Naive thymus-derived CD4-positive, alpha-beta T cell (primary cell): ENCODE measurements around the gene SURF4. TPM values are rescaled to one million over a fixed set of nuclear protein-coding genes. Genes with fewer than 3 reads are reported as not detected.
"Not testable (repeated sequence)": the region's sequence is repeated elsewhere in the genome, so short reads cannot be mapped to it uniquely, and the experiment has no call there.

ENCODE experiments used
- ATAC-seq: fragments of 150-1000 bp; cut with Tn5 transposase; 2 replicates; pipeline ENCODE4 v1.10.0; 2021; ENCODE audit warnings: mild to moderate bottlenecking, moderate library complexity
- CTCF ChIA-PET: fragments of 350-600 bp; sonication (Branson Sonifier 250); formaldehyde crosslinking; loops from one replicate; lab custom pipeline; 2021; ENCODE audit warnings: antibody characterized with exemption; lab: Charles Lee
- POLR2A ChIA-PET: fragments of 350-600 bp; sonication (Branson Sonifier 250); formaldehyde crosslinking; loops from one replicate; lab custom pipeline; 2021; ENCODE audit warnings: antibody characterized with exemption, inconsistent platforms; lab: Charles Lee
- DNase-seq, 9 donors: peaks; one replicate each; pipeline versions ENCODE4 v3.0.0 to v3.0.0-alpha.2; 2020 to 2022; ENCODE audit warnings: mixed read lengths in 1 of 9
- H3K27ac ChIP-seq: one replicate; pipeline ENCODE4 v1.7.0; 2013; ENCODE audit warnings: mild to moderate bottlenecking, low read depth, low read length, moderate library complexity
- H3K27me3 ChIP-seq, 2 donors: one replicate each; pipeline ENCODE4 v1.7.0; 2013; ENCODE audit warnings: low read length in 2 of 2, mild to moderate bottlenecking in 2 of 2, moderate library complexity in 2 of 2; ENCODE audit not compliant: control insufficient read depth in 2 of 2, insufficient read depth in 2 of 2
- H3K36me3 ChIP-seq, 3 experiments: 1 replicate in 2 of 3; 2 replicates in 1 of 3; pipeline ENCODE4 v1.7.0; 2013; ENCODE audit warnings: low read length in 3 of 3, mild to moderate bottlenecking in 3 of 3, moderate library complexity in 1 of 3; ENCODE audit not compliant: insufficient read depth in 3 of 3, control insufficient read depth in 2 of 3
- H3K4me1 ChIP-seq, 2 donors: one replicate each; pipeline ENCODE4 v1.7.0; 2013; ENCODE audit warnings: low read length in 2 of 2, mild to moderate bottlenecking in 2 of 2, moderate library complexity in 1 of 2; ENCODE audit not compliant: control insufficient read depth in 2 of 2, insufficient read depth in 2 of 2
- H3K4me3 ChIP-seq: 2 replicates; pipeline ENCODE4 v1.7.0; 2013; ENCODE audit warnings: mild to moderate bottlenecking, low read length
- H3K9me3 ChIP-seq, 3 experiments: 1 replicate in 2 of 3; 2 replicates in 1 of 3; pipeline ENCODE4 v1.7.0; 2013; ENCODE audit warnings: low read length in 3 of 3; ENCODE audit not compliant: control insufficient read depth in 2 of 3
- H3K27ac Mint-ChIP-seq, 9 donors: one replicate each; pipeline ENCODE4 v1.8.0; 2020 to 2022; ENCODE audit warnings: mixed read lengths in 9 of 9, mild to moderate bottlenecking in 8 of 9, moderate library complexity in 5 of 9, inconsistent platforms in 2 of 9
- H3K27me3 Mint-ChIP-seq, 5 donors: one replicate each; pipeline ENCODE4 v1.8.0; 2021 to 2022; ENCODE audit warnings: mixed read lengths in 5 of 5, mild to moderate bottlenecking in 1 of 5
- H3K36me3 Mint-ChIP-seq, 5 donors: one replicate each; pipeline ENCODE4 v1.8.0; 2020 to 2022; ENCODE audit warnings: mixed read lengths in 5 of 5, mild to moderate bottlenecking in 3 of 5, inconsistent platforms in 1 of 5
- H3K4me1 Mint-ChIP-seq, 7 donors: one replicate each; pipeline ENCODE4 v1.8.0; 2020 to 2022; ENCODE audit warnings: mixed read lengths in 7 of 7, mild to moderate bottlenecking in 3 of 7, inconsistent platforms in 1 of 7
- H3K4me3 Mint-ChIP-seq, 10 donors: one replicate each; pipeline ENCODE4 v1.8.0; 2020 to 2022; ENCODE audit warnings: mild to moderate bottlenecking in 10 of 10, mixed read lengths in 10 of 10, moderate library complexity in 6 of 10, inconsistent platforms in 2 of 10
- H3K9me3 Mint-ChIP-seq, 11 donors: one replicate each; pipeline ENCODE4 v1.8.0; 2020 to 2022; ENCODE audit warnings: mixed read lengths in 11 of 11, mild to moderate bottlenecking in 4 of 11, inconsistent platforms in 1 of 11, moderate library complexity in 1 of 11
- intact Hi-C, 2 donors: fragments of 100-400 bp; cut with micrococcal nuclease; formaldehyde crosslinking; loops; one replicate each; pipeline ENCODE4 v1.15.1; 2023
- polyA plus RNA-seq, 2 donors: library from polyadenylated mRNA; unstranded; fragments of 300-500 nt; fragmentation: Illumina TruSeq; gene quantifications; one replicate each; pipeline ENCODE4 v1.2.3, GENCODE V29; 2021
- total RNA-seq, 6 experiments: library from RNA in 5 of 6; stranded (reverse) in 5 of 6; gene quantifications; 1 replicate in 5 of 6; 2 replicates in 1 of 6; pipeline ENCODE4 v1.2.3 and lab custom pipeline; 2021 to 2026

The SURF4 gene
- total and polyA plus RNA-seq, 7 experiments from 2014 or later = 72.5 to 196 (median 78.9) TPM

GRCh38 chr9:133335924-133336811, 39.7 kb downstream of the SURF4 start, which contains the start of gene SURF6:
SURF6 (minus strand) TSS chr9:133336188; CDS start chr9:133336132, 56 bp downstream.
- Histone ChIP-seq H3K9me3 (no peaks in the 10 kb centered on the region), H3K4me3 (peak within 1 kb of the TSS; percentile 92), H3K36me3 (peaks cover 9 to 53% (median 10%) of the 10 kb centered on the region in 3 experiments), H3K4me1 (peaks cover 21 to 31% of the 10 kb centered on the region in 2 donors), H3K27ac (peak within 1 kb of the TSS; percentile 82), H3K27me3 (no peaks in the 10 kb centered on the region)
- ATAC-seq (peak; percentile 98), DNase-seq (peak; percentile 90 to 96 (median 93))
- CTCF ChIA-PET = interaction anchor here (0.7 kb wide), 1 partner anchor 38 kb away, joined by 3 read pairs; no protein-coding TSS in a partner anchor
- intact Hi-C loops = loop anchor here (1.0 to 5.0 kb wide), 10 partner anchors 12 to 1095 kb away; partner anchors contain the start of genes MED22 (in 2 of the 2), RPL7A (in 2 of the 2), STKLD1 (in 2 of the 2) and SURF1 (in 2 of the 2)
- peak within 1 kb of the TSS; percentile 90 to 96 (median 94) for H3K27ac Mint-ChIP-seq
- peaks cover 22 to 59% (median 38%) of the 10 kb centered on the region in 7 donors for H3K4me1 Mint-ChIP-seq
- POLR2A ChIA-PET = interaction anchor here (0.6 to 1.4 kb wide), 2 partner anchors 21 to 36 kb away, joined by 3 read pairs; no protein-coding TSS in a partner anchor
- no peaks in the 10 kb centered on the region for H3K27me3 Mint-ChIP-seq
- H3K36me3 Mint-ChIP-seq = peaks cover 0 to 34% (median 18%) of the 10 kb centered on the region in 5 donors
- peak within 1 kb of the TSS; percentile 93 to 98 (median 96) for H3K4me3 Mint-ChIP-seq
- H3K9me3 Mint-ChIP-seq = no peaks in the 10 kb centered on the region

DNA sequence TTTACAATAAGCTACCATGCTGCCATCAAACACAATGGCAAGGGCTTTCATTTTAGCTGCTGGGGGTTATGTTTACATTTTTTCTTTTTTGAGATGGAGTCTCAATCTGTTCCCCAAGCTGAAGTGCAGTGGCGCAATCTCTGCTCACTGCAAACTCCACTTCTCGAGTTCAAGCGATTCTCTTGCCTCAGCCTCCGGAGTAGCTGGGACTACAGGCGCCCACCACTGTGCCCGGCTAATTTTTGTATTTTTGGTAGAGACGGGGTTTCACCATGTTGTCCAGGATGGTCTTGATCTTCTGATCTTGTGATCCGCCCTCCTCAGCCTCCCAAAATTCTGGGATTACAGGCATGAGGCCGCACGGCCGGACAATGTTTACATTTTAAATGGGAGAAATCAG, 41.0 kb downstream of the SURF4 start:
- Histone ChIP-seq H3K36me3 (peaks cover 9 to 53% (median 10%) of the 10 kb centered on the region in 3 experiments), H3K4me3 (peak overlapping the region; percentile 92), H3K4me1 (peaks cover 21% of the 10 kb centered on the region in 2 donors), H3K27ac (peak overlapping the region; percentile 82)
- Mint-ChIP-seq H3K36me3 (peaks cover 0 to 30% (median 17%) of the 10 kb centered on the region in 5 donors), H3K4me1 (peaks cover 10 to 51% (median 30%) of the 10 kb centered on the region in 7 donors), H3K27ac (peak overlapping the region in 7 of 9 donors; percentile 18 to 95 (median 94)), H3K4me3 (peak overlapping the region; percentile 93 to 98 (median 96))
- not testable (repeated sequence) for H3K27me3 ChIP-seq, DNase-seq, H3K27me3 Mint-ChIP-seq, H3K9me3 ChIP-seq, ATAC-seq, H3K9me3 Mint-ChIP-seq
- POLR2A ChIA-PET = interaction anchor here (0.7 to 1.8 kb wide), 6 partner anchors 13 to 1883 kb away, joined by 3 to 12 read pairs (median 4); partner anchors contain the start of genes GTF3C5, MED22 and RPL7A
- CTCF ChIA-PET = interaction anchor here (0.6 kb wide), 1 partner anchor 658 kb away, joined by 5 read pairs; no protein-coding TSS in a partner anchor
- intact Hi-C loops = loop anchor here (5.0 kb wide), 3 partner anchors 142 to 303 kb away; partner anchors contain the start of genes GTF3C5 (in 1 of the 2) and SLC2A6 (in 1 of the 2)

GRCh38 chr9:133334161-133334560, 41.7 kb downstream of the SURF4 start:
- peaks cover 9 to 48% (median 10%) of the 10 kb centered on the region in 3 experiments for H3K36me3 ChIP-seq
- no peak for DNase-seq
- no peaks in the 10 kb centered on the region for H3K9me3 Mint-ChIP-seq
- peaks cover 0 to 28% (median 10%) of the 10 kb centered on the region in 5 donors for H3K36me3 Mint-ChIP-seq
- intact Hi-C loops = no loop called here
- H3K4me3 Mint-ChIP-seq = peak overlapping the region in 5 of 10 donors; percentile 32 to 96 (median 79)
- H3K4me3 ChIP-seq = no peak overlapping the region
- peak overlapping the region in 6 of 9 donors; percentile 4 to 76 (median 24) for H3K27ac Mint-ChIP-seq
- no peaks in the 10 kb centered on the region for H3K27me3 ChIP-seq
- no peaks in the 10 kb centered on the region for H3K27me3 Mint-ChIP-seq
- ChIA-PET CTCF (no interaction called here), POLR2A (interaction anchor here (1.3 to 1.9 kb wide), 5 partner anchors 14 to 304 kb away, joined by 4 to 12 read pairs (median 5); partner anchors contain the start of genes GTF3C5, MED22 and RPL7A)
- peaks cover 4 to 49% (median 27%) of the 10 kb centered on the region in 7 donors for H3K4me1 Mint-ChIP-seq
- no peak for ATAC-seq
- H3K27ac ChIP-seq = peak overlapping the region; percentile 37
- peaks cover 20 to 21% of the 10 kb centered on the region in 2 donors for H3K4me1 ChIP-seq
- no peaks in the 10 kb centered on the region for H3K9me3 ChIP-seq

DNA sequence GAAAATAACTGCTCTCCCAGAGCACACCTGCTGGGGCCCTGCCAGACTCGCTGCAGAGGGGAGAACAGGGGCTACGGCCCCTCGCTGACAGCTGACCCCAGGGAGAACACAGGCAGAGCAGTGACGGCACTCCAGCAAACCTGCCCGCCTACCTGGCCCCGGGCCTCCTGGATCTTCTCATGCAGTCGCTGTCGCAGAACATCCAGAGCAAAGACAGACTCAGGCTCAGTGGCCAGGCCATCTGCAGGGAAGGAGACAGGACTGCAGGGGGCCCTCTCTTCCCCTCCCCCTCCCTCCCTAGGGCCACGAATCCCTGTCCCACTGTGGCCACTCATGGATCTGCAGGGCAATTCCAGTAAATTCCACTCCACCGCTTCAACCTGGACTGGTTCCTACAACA, 42.3 kb downstream of the SURF4 start:
- ChIA-PET POLR2A (interaction anchor here (0.7 to 1.9 kb wide), 3 partner anchors 10 to 39 kb away, joined by 4 to 5 read pairs (median 4); no protein-coding TSS in a partner anchor), CTCF (no interaction called here)
- Histone ChIP-seq H3K27ac (peak overlapping the region; percentile 37), H3K4me1 (peaks cover 20 to 21% of the 10 kb centered on the region in 2 donors), H3K4me3 (no peak overlapping the region), H3K36me3 (peaks cover 9 to 49% (median 10%) of the 10 kb centered on the region in 3 experiments), H3K27me3 (no peaks in the 10 kb centered on the region), H3K9me3 (no peaks in the 10 kb centered on the region)
- Mint-ChIP-seq H3K27me3 (no peaks in the 10 kb centered on the region), H3K4me1 (peaks cover 6 to 51% (median 28%) of the 10 kb centered on the region in 7 donors), H3K36me3 (peaks cover 0 to 22% (median 7%) of the 10 kb centered on the region in 5 donors), H3K9me3 (no peaks in the 10 kb centered on the region), H3K27ac (peak overlapping the region in 2 of 9 donors; percentile 4 to 25), H3K4me3 (peak overlapping the region in 2 of 10 donors; percentile 32 to 79)
- ATAC-seq (no peak), DNase-seq (no peak)
- intact Hi-C loops = no loop called here

DNA sequence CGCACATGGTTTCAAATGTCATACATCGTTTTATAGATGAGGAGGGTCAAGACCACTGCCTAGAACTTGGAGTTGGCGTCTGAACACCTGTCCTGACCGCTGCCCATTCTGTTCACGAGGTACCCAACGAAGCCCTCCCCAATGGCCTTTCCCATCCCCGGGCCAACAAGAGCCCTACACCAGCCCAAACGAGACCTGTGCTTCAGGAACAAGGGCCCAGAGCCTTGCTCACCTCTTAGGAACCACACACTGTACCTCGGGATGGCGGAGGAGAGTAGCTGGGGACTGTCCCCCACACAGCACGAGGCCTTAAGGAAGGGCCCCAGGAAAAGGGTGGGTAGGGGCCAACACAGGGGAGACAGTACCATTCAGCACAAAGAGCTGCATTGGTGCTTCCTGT, 42.8 kb downstream of the SURF4 start:
- peaks cover 20 to 21% of the 10 kb centered on the region in 2 donors for H3K4me1 ChIP-seq
- no peaks in the 10 kb centered on the region for H3K27me3 ChIP-seq
- ChIA-PET POLR2A (interaction anchor here (0.7 to 1.9 kb wide), 3 partner anchors 10 to 40 kb away, joined by 4 to 5 read pairs (median 4); no protein-coding TSS in a partner anchor), CTCF (no interaction called here)
- peaks cover 8 to 54% (median 31%) of the 10 kb centered on the region in 7 donors for H3K4me1 Mint-ChIP-seq
- H3K36me3 Mint-ChIP-seq = peaks cover 0 to 22% (median 7%) of the 10 kb centered on the region in 5 donors
- DNase-seq (no peak), ATAC-seq (no peak)
- peaks cover 9 to 49% (median 10%) of the 10 kb centered on the region in 3 experiments for H3K36me3 ChIP-seq
- no peaks in the 10 kb centered on the region for H3K9me3 Mint-ChIP-seq
- H3K4me3 Mint-ChIP-seq = peak overlapping the region in 1 of 10 donors; percentile 58
- intact Hi-C loops = no loop called here
- no peak overlapping the region for H3K27ac ChIP-seq
- H3K27me3 Mint-ChIP-seq = no peaks in the 10 kb centered on the region
- H3K4me3 ChIP-seq = no peak overlapping the region
- no peaks in the 10 kb centered on the region for H3K9me3 ChIP-seq
- H3K27ac Mint-ChIP-seq = no peak overlapping the region

GRCh38 chr9:133332381-133332730, 43.5 kb downstream of the SURF4 start:
- CTCF ChIA-PET = no interaction called here
- peaks cover 3 to 22% (median 7%) of the 10 kb centered on the region in 5 donors for H3K36me3 Mint-ChIP-seq
- H3K4me3 Mint-ChIP-seq = no peak overlapping the region
- no peaks in the 10 kb centered on the region for H3K9me3 ChIP-seq
- ATAC-seq (no peak), DNase-seq (no peak)
- peaks cover 20 to 21% of the 10 kb centered on the region in 2 donors for H3K4me1 ChIP-seq
- intact Hi-C loops = no loop called here
- H3K9me3 Mint-ChIP-seq = no peaks in the 10 kb centered on the region
- no peaks in the 10 kb centered on the region for H3K27me3 Mint-ChIP-seq
- peaks cover 9 to 49% (median 10%) of the 10 kb centered on the region in 3 experiments for H3K36me3 ChIP-seq
- no peaks in the 10 kb centered on the region for H3K27me3 ChIP-seq
- peak overlapping the region in 2 of 9 donors; percentile 56 to 72 for H3K27ac Mint-ChIP-seq
- H3K4me3 ChIP-seq = no peak overlapping the region
- H3K27ac ChIP-seq = no peak overlapping the region
- POLR2A ChIA-PET = no interaction called here
- peaks cover 8 to 54% (median 36%) of the 10 kb centered on the region in 7 donors for H3K4me1 Mint-ChIP-seq
